Panc1 (cell line): ENCODE measurements around the gene TENT5C.

Experiments used
- TF ChIP-seq, protein P1 (sequence below), 2 experiments: IDR thresholded peaks; 2 replicates each; pipeline ENCODE4 v1.6.1; 2011 to 2012; ENCODE audit warnings: low read depth in 2 of 2, control low read depth in 1 of 2, low read length in 1 of 2, mild to moderate bottlenecking in 1 of 2, moderate library complexity in 1 of 2; ENCODE audit not compliant: insufficient read depth in 1 of 2
- TF ChIP-seq, protein P2 (sequence below): fragments of 450-650 bp; IDR thresholded peaks from 2 replicates; pipeline ENCODE4 v1.5.1; 2017; ENCODE audit warnings: mild to moderate bottlenecking

DNA sequence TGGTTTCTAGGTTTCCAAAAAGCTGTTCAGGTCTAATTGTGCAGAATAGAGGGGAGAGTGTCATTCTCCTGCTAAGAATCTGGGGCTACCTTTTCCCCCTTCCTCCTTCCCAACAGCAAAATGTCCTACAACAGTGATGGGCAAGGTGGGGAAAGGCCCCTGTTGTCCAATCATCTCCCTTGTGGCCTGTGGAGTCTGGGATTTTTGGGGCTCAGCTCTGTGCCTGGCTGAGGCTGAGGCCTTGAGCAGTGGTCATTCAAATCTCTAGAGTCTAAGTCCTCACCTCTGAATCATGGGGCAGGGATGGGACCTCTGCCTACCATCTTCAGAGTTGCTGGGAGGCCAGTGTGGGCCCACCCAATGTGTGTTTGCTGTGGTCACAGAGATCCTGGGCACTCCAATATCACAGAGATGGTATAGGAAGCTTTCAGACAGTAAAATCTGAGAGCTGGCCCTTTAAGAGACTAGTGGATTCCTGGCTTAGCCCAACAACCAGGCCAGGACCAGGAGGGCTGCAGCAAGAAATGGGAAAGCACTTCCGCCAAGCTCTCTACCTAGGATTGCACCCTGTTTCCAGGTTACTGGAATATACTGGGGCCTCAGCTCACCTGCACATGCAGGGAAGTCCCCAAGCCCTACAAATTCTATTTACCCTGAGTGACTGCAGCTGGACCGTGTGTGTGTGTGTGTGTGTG, 28.5 kb upstream of the TENT5C start:
- TF ChIP-seq, protein P1, sequence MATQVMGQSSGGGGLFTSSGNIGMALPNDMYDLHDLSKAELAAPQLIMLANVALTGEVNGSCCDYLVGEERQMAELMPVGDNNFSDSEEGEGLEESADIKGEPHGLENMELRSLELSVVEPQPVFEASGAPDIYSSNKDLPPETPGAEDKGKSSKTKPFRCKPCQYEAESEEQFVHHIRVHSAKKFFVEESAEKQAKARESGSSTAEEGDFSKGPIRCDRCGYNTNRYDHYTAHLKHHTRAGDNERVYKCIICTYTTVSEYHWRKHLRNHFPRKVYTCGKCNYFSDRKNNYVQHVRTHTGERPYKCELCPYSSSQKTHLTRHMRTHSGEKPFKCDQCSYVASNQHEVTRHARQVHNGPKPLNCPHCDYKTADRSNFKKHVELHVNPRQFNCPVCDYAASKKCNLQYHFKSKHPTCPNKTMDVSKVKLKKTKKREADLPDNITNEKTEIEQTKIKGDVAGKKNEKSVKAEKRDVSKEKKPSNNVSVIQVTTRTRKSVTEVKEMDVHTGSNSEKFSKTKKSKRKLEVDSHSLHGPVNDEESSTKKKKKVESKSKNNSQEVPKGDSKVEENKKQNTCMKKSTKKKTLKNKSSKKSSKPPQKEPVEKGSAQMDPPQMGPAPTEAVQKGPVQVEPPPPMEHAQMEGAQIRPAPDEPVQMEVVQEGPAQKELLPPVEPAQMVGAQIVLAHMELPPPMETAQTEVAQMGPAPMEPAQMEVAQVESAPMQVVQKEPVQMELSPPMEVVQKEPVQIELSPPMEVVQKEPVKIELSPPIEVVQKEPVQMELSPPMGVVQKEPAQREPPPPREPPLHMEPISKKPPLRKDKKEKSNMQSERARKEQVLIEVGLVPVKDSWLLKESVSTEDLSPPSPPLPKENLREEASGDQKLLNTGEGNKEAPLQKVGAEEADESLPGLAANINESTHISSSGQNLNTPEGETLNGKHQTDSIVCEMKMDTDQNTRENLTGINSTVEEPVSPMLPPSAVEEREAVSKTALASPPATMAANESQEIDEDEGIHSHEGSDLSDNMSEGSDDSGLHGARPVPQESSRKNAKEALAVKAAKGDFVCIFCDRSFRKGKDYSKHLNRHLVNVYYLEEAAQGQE (IDR thresholded peaks at IDR 0.05; ENCODE audit: insufficient read depth in 1 of 2, low read depth in 2 of 2, low read length in 1 of 2), result no peak
- TF ChIP-seq, protein P2, sequence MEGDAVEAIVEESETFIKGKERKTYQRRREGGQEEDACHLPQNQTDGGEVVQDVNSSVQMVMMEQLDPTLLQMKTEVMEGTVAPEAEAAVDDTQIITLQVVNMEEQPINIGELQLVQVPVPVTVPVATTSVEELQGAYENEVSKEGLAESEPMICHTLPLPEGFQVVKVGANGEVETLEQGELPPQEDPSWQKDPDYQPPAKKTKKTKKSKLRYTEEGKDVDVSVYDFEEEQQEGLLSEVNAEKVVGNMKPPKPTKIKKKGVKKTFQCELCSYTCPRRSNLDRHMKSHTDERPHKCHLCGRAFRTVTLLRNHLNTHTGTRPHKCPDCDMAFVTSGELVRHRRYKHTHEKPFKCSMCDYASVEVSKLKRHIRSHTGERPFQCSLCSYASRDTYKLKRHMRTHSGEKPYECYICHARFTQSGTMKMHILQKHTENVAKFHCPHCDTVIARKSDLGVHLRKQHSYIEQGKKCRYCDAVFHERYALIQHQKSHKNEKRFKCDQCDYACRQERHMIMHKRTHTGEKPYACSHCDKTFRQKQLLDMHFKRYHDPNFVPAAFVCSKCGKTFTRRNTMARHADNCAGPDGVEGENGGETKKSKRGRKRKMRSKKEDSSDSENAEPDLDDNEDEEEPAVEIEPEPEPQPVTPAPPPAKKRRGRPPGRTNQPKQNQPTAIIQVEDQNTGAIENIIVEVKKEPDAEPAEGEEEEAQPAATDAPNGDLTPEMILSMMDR, result no peak
